Fibroblast of lung (primary cell): ENCODE measurements around the gene NFAT5.

Experiments
- EZH2 ChIP-seq: IDR thresholded peaks from 2 replicates; pipeline ENCODE4 v1.5.1; 2012; ENCODE audit warnings: low read length, control low read depth, mild to moderate bottlenecking; ENCODE audit errors: missing control alignments
- TF ChIP-seq, protein P1 (sequence below), 2 donors: IDR thresholded peaks in 1 of 2; conservative IDR thresholded peaks in 1 of 2; 1 replicate in 1 of 2; 2 replicates in 1 of 2; pipeline ENCODE4 v1.5.1; 2011 to 2012; ENCODE audit warnings: low read length in 2 of 2, control low read depth in 1 of 2, inconsistent platforms in 1 of 2, low read depth in 1 of 2, mild to moderate bottlenecking in 1 of 2

DNA sequence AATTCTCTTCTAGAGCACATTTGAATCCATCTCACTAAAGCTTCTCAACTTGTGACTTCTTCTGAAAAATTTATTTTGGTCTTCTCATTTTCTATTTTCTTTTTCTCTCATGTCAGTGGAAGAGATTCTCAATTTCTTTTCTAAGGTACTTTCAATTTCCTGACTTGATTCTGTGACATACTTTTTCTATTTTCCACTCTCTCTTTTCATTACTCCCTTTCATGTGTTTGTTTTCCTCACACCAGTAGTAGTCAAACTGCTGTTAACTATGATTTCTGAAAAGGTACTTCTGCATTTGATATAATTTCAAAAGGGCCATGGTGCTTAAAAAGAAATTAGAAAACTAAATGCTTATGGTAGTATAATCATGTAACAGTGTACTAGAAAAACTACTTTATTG is 41.9 kb downstream of the NFAT5 start:
- no peak for TF ChIP-seq EZH2
- TF ChIP-seq, protein P1, sequence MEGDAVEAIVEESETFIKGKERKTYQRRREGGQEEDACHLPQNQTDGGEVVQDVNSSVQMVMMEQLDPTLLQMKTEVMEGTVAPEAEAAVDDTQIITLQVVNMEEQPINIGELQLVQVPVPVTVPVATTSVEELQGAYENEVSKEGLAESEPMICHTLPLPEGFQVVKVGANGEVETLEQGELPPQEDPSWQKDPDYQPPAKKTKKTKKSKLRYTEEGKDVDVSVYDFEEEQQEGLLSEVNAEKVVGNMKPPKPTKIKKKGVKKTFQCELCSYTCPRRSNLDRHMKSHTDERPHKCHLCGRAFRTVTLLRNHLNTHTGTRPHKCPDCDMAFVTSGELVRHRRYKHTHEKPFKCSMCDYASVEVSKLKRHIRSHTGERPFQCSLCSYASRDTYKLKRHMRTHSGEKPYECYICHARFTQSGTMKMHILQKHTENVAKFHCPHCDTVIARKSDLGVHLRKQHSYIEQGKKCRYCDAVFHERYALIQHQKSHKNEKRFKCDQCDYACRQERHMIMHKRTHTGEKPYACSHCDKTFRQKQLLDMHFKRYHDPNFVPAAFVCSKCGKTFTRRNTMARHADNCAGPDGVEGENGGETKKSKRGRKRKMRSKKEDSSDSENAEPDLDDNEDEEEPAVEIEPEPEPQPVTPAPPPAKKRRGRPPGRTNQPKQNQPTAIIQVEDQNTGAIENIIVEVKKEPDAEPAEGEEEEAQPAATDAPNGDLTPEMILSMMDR (conservative IDR thresholded peaks at IDR 0.05 in 1 of 2, IDR thresholded peaks at IDR 0.05 in 1 of 2; ENCODE audit: low read depth in 1 of 2, low read length in 2 of 2), result no peak
